H9 (cell line): ENCODE data around the gene UTP4. TPM values are rescaled to one million over a fixed set of nuclear protein-coding genes. Genes with fewer than 3 reads are reported as not detected.

ENCODE experiments used
- DNase-seq: peaks from one replicate; pipeline ENCODE4 v3.0.0-alpha.2; 2017
- H2AFZ ChIP-seq: one replicate; pipeline ENCODE4 v1.6.1; 2013; ENCODE audit warnings: mild to moderate bottlenecking, low read length, control low read depth, moderate library complexity
- H2AK5ac ChIP-seq: 2 replicates; pipeline ENCODE4 v1.6.1; 2013; ENCODE audit warnings: low read length, control low read depth, mixed read lengths; ENCODE audit not compliant: insufficient read length
- H2BK120ac ChIP-seq: one replicate; pipeline ENCODE4 v1.6.1; 2013; ENCODE audit warnings: low read depth, mild to moderate bottlenecking, low read length, control low read depth, inconsistent platforms; ENCODE audit not compliant: poor library complexity, severe bottlenecking
- H2BK12ac ChIP-seq: 2 replicates; pipeline ENCODE4 v1.6.1; 2013; ENCODE audit warnings: low read length, control low read depth, mixed read lengths, low read depth; ENCODE audit not compliant: insufficient read length
- H2BK15ac ChIP-seq: 2 replicates; pipeline ENCODE4 v1.6.1; 2013; ENCODE audit warnings: low read depth, low read length, control low read depth
- H2BK20ac ChIP-seq: one replicate; pipeline ENCODE4 v1.6.1; 2013; ENCODE audit warnings: low read depth, mild to moderate bottlenecking, low read length, control low read depth, inconsistent platforms; ENCODE audit not compliant: poor library complexity, severe bottlenecking
- H2BK5ac ChIP-seq: 2 replicates; pipeline ENCODE4 v1.6.1; 2013; ENCODE audit warnings: low read length, control low read depth, mixed read lengths; ENCODE audit not compliant: insufficient read length
- H3K14ac ChIP-seq: 2 replicates; pipeline ENCODE4 v1.6.1; 2013; ENCODE audit warnings: low read length, control low read depth; ENCODE audit not compliant: insufficient read depth
- H3K18ac ChIP-seq: 2 replicates; pipeline ENCODE4 v1.6.1; 2013; ENCODE audit warnings: low read depth, mild to moderate bottlenecking, mixed read lengths, low read length, control low read depth; ENCODE audit not compliant: insufficient read length
- H3K23ac ChIP-seq: 2 replicates; pipeline ENCODE4 v1.6.1; 2013; ENCODE audit warnings: low read length, control low read depth, mixed read lengths, low read depth; ENCODE audit not compliant: insufficient read length
- H3K23me2 ChIP-seq: 2 replicates; pipeline ENCODE4 v1.6.1; 2013; ENCODE audit warnings: low read depth, mild to moderate bottlenecking, mixed read lengths, low read length, control low read depth; ENCODE audit not compliant: insufficient read length, poor library complexity, severe bottlenecking
- H3K27ac ChIP-seq: 2 replicates; pipeline ENCODE4 v1.5.1; 2013; ENCODE audit warnings: low read length, control low read depth, mixed read lengths, low read depth; ENCODE audit not compliant: insufficient read length
- H3K27me3 ChIP-seq: 2 replicates; pipeline ENCODE4 v1.6.1; 2013; ENCODE audit warnings: low read length, control low read depth, inconsistent platforms; ENCODE audit not compliant: insufficient read depth
- H3K4ac ChIP-seq: 2 replicates; pipeline ENCODE4 v1.6.1; 2013; ENCODE audit warnings: low read depth, mild to moderate bottlenecking, control low read depth, inconsistent platforms, low read length, moderate library complexity
- H3K4me1 ChIP-seq: 2 replicates; pipeline ENCODE4 v1.6.1; 2013; ENCODE audit warnings: low read length, control low read depth, inconsistent platforms; ENCODE audit not compliant: insufficient read depth
- H3K4me2 ChIP-seq: 2 replicates; pipeline ENCODE4 v1.6.1; 2013; ENCODE audit warnings: low read length, control low read depth, mixed read lengths; ENCODE audit not compliant: insufficient read length, insufficient read depth
- H3K56ac ChIP-seq: 2 replicates; pipeline ENCODE4 v1.6.1; 2013; ENCODE audit warnings: low read depth, mild to moderate bottlenecking, mixed read lengths, low read length, control low read depth; ENCODE audit not compliant: insufficient read length
- H3K79me1 ChIP-seq: 2 replicates; pipeline ENCODE4 v1.6.1; 2013; ENCODE audit warnings: low read depth, mild to moderate bottlenecking, moderate library complexity, low read length, control low read depth, inconsistent platforms; ENCODE audit not compliant: insufficient read depth, poor library complexity, severe bottlenecking
- H3K79me2 ChIP-seq: 2 replicates; pipeline ENCODE4 v1.6.1; 2013; ENCODE audit warnings: low read length, control low read depth, inconsistent platforms; ENCODE audit not compliant: insufficient read depth
- H3K9ac ChIP-seq: 2 replicates; pipeline ENCODE4 v1.6.1; 2013; ENCODE audit warnings: low read length, control low read depth, mixed read lengths; ENCODE audit not compliant: insufficient read length; ENCODE audit errors: extremely low read depth
- H3K9me3 ChIP-seq: one replicate; pipeline ENCODE4 v1.6.1; 2013; ENCODE audit warnings: low read depth, low read length, inconsistent platforms; ENCODE audit not compliant: control insufficient read depth
- H3T11ph ChIP-seq: one replicate; pipeline ENCODE4 v1.6.1; 2013; ENCODE audit warnings: mild to moderate bottlenecking, low read length, control low read depth, inconsistent platforms
- H4K20me1 ChIP-seq: one replicate; pipeline ENCODE4 v1.6.1; 2013; ENCODE audit not compliant: control insufficient read depth, insufficient read length, insufficient read depth
- H4K5ac ChIP-seq: 2 replicates; pipeline ENCODE4 v1.6.1; 2013; ENCODE audit warnings: low read depth, mild to moderate bottlenecking, mixed read lengths, low read length, control low read depth; ENCODE audit not compliant: insufficient read length
- H4K8ac ChIP-seq: replicated peaks from 2 replicates; pipeline ENCODE4 v1.6.1; 2013; ENCODE audit warnings: low read length, control low read depth, mixed read lengths, low read depth; ENCODE audit not compliant: insufficient read length
- H4K91ac ChIP-seq: 2 replicates; pipeline ENCODE4 v1.6.1; 2013; ENCODE audit warnings: low read depth, mild to moderate bottlenecking, moderate library complexity, mixed read lengths, low read length, control low read depth; ENCODE audit not compliant: insufficient read length
- H3K27ac Mint-ChIP-seq, 3 experiments: 2 replicates in 2 of 3; 3 replicates in 1 of 3; pipeline ENCODE4 v1.8.0; 2020 to 2021; ENCODE audit warnings: mixed read lengths in 3 of 3, mild to moderate bottlenecking in 1 of 3, moderate library complexity in 1 of 3
- H3K27me3 Mint-ChIP-seq: 2 replicates; pipeline ENCODE4 v1.8.0; 2021; ENCODE audit warnings: low read depth, mild to moderate bottlenecking, moderate library complexity, mixed read lengths
- H3K36me3 Mint-ChIP-seq, 3 experiments: 2 replicates in 2 of 3; 3 replicates in 1 of 3; pipeline ENCODE4 v1.8.0; 2020 to 2021; ENCODE audit warnings: low read depth in 3 of 3, mixed read lengths in 3 of 3; ENCODE audit not compliant: insufficient read depth in 1 of 3
- H3K4me1 Mint-ChIP-seq, 2 experiments: 2 replicates each; pipeline ENCODE4 v1.8.0; 2020; ENCODE audit warnings: mixed read lengths in 2 of 2
- H3K4me3 Mint-ChIP-seq, 2 experiments: 2 replicates in 1 of 2; 3 replicates in 1 of 2; pipeline ENCODE4 v1.8.0; 2020 to 2021; ENCODE audit warnings: mild to moderate bottlenecking in 2 of 2, mixed read lengths in 2 of 2, moderate library complexity in 1 of 2
- H3K9me3 Mint-ChIP-seq, 2 experiments: 2 replicates in 1 of 2; 3 replicates in 1 of 2; pipeline ENCODE4 v1.8.0; 2020; ENCODE audit warnings: mild to moderate bottlenecking in 2 of 2, mixed read lengths in 2 of 2, moderate library complexity in 1 of 2
- CTCF ChIP-seq: fragments of 200-600 bp; sonication (generic); conservative IDR thresholded peaks from 3 replicates; pipeline ENCODE4 v1.8.0; 2021; ENCODE audit warnings: antibody characterized with exemption, mild to moderate bottlenecking
- WGBS: extraction: QIAGEN DNeasy Blood & Tissue Kit; methylation state at CpG from one replicate; pipeline ENCODE4 v1.1.7; 2013; ENCODE audit warnings: missing lambda C conversion rate, low lambda C conversion rate, mixed read lengths; ENCODE audit not compliant: insufficient read length; ENCODE audit errors: extremely low coverage; 5-methylcytosine and 5-hydroxymethylcytosine counted together
- total RNA-seq: library from RNA; stranded (reverse); gene quantifications from 2 replicates; pipeline ENCODE4 v1.2.1, GENCODE V29; 2021

Gene UTP4
- total RNA-seq, 1 experiment from 2014 or later = 94.0 TPM

GRCh38 chr16:69118468-69118867 is 14.0 kb upstream of the UTP4 start:
- Mint-ChIP-seq H3K27me3 (no peaks in the 10 kb centered on the region), H3K36me3 (peaks cover 71 to 82% (median 78%) of the 10 kb centered on the region in 3 experiments), H3K4me3 (no peak overlapping the region), H3K9me3 (no peaks in the 10 kb centered on the region; a peak in 2 of 5 replicates), H3K4me1 (no peaks in the 10 kb centered on the region), H3K27ac (peak overlapping the region in 1 of 3 experiments; percentile 37; a peak in 1 of 7 replicates)
- no peak overlapping the region for H3K14ac ChIP-seq
- no peak overlapping the region for H4K8ac ChIP-seq
- no peak overlapping the region for H3K56ac ChIP-seq
- H4K5ac ChIP-seq = no peak overlapping the region
- H4K20me1 ChIP-seq = no peaks in the 10 kb centered on the region
- H3T11ph ChIP-seq = no peak overlapping the region
- no peak overlapping the region for H3K23ac ChIP-seq
- H3K4me2 ChIP-seq = no peak overlapping the region
- no peak overlapping the region for H3K27ac ChIP-seq
- no peak overlapping the region for H2AK5ac ChIP-seq
- no peaks in the 10 kb centered on the region for H3K27me3 ChIP-seq
- H3K9ac ChIP-seq = no peak overlapping the region
- no peaks in the 10 kb centered on the region for H3K79me1 ChIP-seq
- H4K91ac ChIP-seq = no peak overlapping the region
- H2BK5ac ChIP-seq = no peak overlapping the region
- no peak overlapping the region for H3K18ac ChIP-seq
- H2BK15ac ChIP-seq = no peak overlapping the region
- DNase-seq = no peak
- no peak for TF ChIP-seq CTCF
- H3K4ac ChIP-seq = no peak overlapping the region
- H2BK120ac ChIP-seq = no peak overlapping the region
- H2AFZ ChIP-seq = no peak overlapping the region
- no peak overlapping the region for H2BK20ac ChIP-seq
- no CpG with 5 or more reads among the region's 2 CpGs for WGBS
- H2BK12ac ChIP-seq = no peak overlapping the region
- no peaks in the 10 kb centered on the region for H3K4me1 ChIP-seq
- no peaks in the 10 kb centered on the region; the same call in 1 of the 2 replicates for H3K79me2 ChIP-seq
- H3K23me2 ChIP-seq = no peaks in the 10 kb centered on the region
- H3K9me3 ChIP-seq = no peaks in the 10 kb centered on the region
